Measurements from ENCODE around the gene DAPL1. TPM values are rescaled to one million over a fixed set of nuclear protein-coding genes. Genes with fewer than 3 reads are reported as not detected.

The DAPL1 gene
- total RNA-seq, 1 donor from 2014 or later = 101 TPM

DNA sequence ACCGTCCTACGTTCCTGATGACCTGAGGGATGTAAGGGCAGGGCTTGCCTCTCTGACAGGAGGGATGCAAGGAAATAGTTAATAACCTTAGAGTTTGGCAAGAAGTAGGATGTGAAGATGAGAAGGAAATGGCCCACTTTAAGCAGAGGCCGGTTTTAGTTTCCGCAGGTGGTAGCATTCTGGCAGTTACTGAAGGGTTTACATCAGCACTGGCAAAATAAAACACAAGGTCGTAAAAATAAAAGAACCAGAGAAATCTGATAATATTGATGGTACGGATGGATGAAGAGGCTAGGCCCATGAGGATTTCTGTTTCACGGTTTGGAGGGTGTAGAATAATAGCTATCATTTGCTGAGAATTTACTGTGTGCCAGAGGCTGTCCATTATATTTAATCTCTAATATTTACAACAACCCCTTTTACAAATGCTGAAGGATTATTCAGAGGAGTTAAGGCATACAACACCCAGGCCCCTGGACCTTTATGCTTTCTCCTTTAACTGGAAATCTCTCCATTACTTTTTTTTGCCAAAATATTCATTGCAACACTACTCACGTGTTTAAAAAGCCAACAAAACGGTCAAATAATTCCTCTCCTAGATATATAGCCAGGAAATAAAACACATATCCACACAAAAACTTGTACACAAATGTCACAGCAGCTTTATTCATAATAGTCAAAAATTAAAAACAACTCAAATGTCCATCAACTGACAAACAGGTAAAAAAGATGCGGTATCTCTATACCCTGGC, 28.5 kb downstream of the DAPL1 start:
- TF ChIP-seq, protein P1, sequence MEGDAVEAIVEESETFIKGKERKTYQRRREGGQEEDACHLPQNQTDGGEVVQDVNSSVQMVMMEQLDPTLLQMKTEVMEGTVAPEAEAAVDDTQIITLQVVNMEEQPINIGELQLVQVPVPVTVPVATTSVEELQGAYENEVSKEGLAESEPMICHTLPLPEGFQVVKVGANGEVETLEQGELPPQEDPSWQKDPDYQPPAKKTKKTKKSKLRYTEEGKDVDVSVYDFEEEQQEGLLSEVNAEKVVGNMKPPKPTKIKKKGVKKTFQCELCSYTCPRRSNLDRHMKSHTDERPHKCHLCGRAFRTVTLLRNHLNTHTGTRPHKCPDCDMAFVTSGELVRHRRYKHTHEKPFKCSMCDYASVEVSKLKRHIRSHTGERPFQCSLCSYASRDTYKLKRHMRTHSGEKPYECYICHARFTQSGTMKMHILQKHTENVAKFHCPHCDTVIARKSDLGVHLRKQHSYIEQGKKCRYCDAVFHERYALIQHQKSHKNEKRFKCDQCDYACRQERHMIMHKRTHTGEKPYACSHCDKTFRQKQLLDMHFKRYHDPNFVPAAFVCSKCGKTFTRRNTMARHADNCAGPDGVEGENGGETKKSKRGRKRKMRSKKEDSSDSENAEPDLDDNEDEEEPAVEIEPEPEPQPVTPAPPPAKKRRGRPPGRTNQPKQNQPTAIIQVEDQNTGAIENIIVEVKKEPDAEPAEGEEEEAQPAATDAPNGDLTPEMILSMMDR (IDR thresholded peaks at IDR 0.05) = no peak
- no peak for TF ChIP-seq POLR2AphosphoS5 (IDR thresholded peaks at IDR 0.05; ENCODE audit: insufficient read depth in 1 of 2, low read depth in 1 of 2)
- TF ChIP-seq POLR2A (IDR thresholded peaks at IDR 0.05) = no peak
- Histone ChIP-seq H3K27ac (no peak overlapping the region), H3K36me3 (no peaks in the 10 kb centered on the region), H3K4me1 (no peaks in the 10 kb centered on the region), H3K4me3 (no peak overlapping the region), H3K9me3 (no peaks in the 10 kb centered on the region), H3K27me3 (no peaks in the 10 kb centered on the region)
- intact Hi-C loops (cut with DNase I) = no loop called here
- DNase-seq (ENCODE audit: extremely low spot score in 2 of 2) = no peak

DNA sequence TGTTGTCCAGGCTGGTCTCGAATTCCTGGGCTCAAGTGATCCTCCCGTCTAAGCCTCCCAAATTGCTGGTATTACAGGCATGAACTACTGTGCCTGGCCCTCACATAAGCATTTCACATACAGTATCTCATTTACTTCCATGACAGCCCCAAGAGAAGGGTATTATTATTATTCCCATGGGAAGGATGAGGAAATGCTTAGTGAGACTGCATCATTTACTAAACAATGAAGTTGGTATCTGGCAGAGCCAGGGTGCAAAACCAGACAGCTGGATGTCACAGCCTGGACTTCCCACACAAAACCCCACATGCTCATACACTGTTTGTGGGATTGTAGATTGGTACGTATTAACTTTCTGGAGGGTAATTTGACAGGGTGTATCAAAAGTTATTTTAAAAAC, 29.9 kb downstream of the DAPL1 start:
- TF ChIP-seq POLR2A (IDR thresholded peaks at IDR 0.05) (no peak), POLR2AphosphoS5 (IDR thresholded peaks at IDR 0.05; ENCODE audit: insufficient read depth in 1 of 2, low read depth in 1 of 2) (no peak)
- TF ChIP-seq, protein P1 (IDR thresholded peaks at IDR 0.05) = no peak
- Histone ChIP-seq H3K36me3 (no peaks in the 10 kb centered on the region), H3K27ac (no peak overlapping the region), H3K9me3 (no peaks in the 10 kb centered on the region), H3K4me3 (no peak overlapping the region), H3K27me3 (no peaks in the 10 kb centered on the region), H3K4me1 (no peaks in the 10 kb centered on the region)
- no peak for DNase-seq (ENCODE audit: extremely low spot score in 2 of 2)
- intact Hi-C loops (cut with DNase I) = no loop called here

DNA sequence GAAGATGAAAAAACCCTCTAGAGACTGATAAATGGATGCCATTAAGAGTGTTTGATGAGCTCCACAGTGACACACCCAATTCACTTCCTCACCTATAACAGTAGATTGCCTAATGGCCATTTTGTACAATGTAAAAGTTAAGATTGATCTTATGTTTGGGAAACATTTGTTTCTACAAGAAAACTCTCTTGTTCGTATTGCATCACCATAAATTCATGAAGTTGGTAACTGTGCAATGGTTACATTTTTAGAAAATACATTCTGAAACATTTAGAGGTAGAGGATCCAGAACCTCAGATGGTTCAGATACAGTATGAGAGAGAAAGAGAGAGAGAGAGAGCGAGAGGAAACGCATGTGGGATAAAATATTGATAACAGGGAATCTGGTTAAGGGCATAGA, 31.8 kb downstream of the DAPL1 start:
- intact Hi-C loops (cut with DNase I) = no loop called here
- no peaks in the 10 kb centered on the region for H3K4me1 ChIP-seq
- H3K36me3 ChIP-seq = no peaks in the 10 kb centered on the region
- no peak overlapping the region for H3K4me3 ChIP-seq
- H3K9me3 ChIP-seq = no peaks in the 10 kb centered on the region
- no peaks in the 10 kb centered on the region for H3K27me3 ChIP-seq
- H3K27ac ChIP-seq = no peak overlapping the region
- no peak for DNase-seq (ENCODE audit: extremely low spot score in 2 of 2)
- TF ChIP-seq POLR2AphosphoS5 (IDR thresholded peaks at IDR 0.05; ENCODE audit: insufficient read depth in 1 of 2, low read depth in 1 of 2) (no peak), POLR2A (IDR thresholded peaks at IDR 0.05) (no peak)
- TF ChIP-seq, protein P1 (IDR thresholded peaks at IDR 0.05) = no peak

DNA sequence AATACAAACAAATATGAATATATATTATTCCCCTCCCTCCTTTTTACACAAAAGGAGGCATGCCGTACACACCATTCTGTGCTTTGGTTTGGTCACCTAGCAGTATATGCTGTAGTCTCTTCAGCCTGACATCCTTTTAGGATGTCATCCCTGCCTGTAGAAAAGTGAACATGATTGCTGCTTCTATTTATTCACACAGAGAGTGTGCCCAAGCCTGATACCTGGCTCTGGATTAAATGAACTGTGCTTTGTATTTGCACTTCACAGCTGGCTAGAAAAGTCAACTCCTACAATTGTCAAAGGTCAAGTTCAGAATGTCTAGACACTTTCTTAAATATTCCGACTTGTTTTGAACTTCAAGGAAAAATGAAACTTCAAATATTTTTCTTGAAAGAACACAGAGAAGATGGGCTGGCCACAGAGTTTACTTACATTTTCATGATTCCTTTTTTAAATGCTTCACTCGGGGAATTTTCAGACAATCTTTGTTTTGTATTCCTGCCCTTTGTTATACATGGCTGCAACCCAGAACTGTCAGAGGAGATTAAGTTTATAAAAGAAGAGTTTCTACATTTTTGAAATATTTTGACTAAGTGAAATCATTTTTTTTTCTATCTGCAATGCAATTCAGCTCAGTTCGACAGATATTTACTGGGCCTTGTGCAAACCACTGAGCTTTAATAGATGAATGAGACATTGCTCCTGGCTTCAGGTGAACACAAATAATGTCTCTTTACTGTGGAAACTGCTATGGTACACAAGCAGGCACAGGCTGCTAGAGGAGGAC, 33.5 kb downstream of the DAPL1 start:
- no peak overlapping the region for H3K27ac ChIP-seq
- no peak overlapping the region for H3K4me3 ChIP-seq
- TF ChIP-seq POLR2A (IDR thresholded peaks at IDR 0.05) = no peak
- no peak for TF ChIP-seq POLR2AphosphoS5 (IDR thresholded peaks at IDR 0.05; ENCODE audit: insufficient read depth in 1 of 2, low read depth in 1 of 2)
- TF ChIP-seq, protein P1 (IDR thresholded peaks at IDR 0.05) = no peak
- H3K36me3 ChIP-seq = no peaks in the 10 kb centered on the region
- no peaks in the 10 kb centered on the region for H3K27me3 ChIP-seq
- H3K9me3 ChIP-seq = no peaks in the 10 kb centered on the region
- H3K4me1 ChIP-seq = no peaks in the 10 kb centered on the region
- no peak for DNase-seq (ENCODE audit: extremely low spot score in 2 of 2)
- intact Hi-C loops (cut with DNase I) = no loop called here

DNA sequence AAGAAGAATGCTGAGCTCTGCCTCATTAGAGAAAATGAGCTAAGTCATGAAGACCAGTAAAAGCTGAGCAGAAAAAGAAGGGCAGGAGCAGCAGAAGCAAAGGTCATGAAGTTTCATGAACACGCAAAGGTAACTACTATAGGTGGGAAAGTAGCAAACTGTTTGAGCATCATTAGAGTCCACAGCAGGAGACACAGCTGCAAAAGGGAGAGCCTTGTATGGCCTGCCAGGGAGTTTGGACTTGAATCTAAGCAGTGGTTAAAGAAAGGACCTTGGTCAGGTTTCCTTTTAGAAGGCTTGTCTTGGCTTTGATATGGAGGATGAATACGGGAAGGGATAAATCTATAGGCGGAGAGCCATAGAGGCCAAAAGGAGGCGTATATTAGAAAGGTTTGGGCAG, 34.0 kb downstream of the DAPL1 start:
- no peaks in the 10 kb centered on the region for H3K36me3 ChIP-seq
- H3K9me3 ChIP-seq = no peaks in the 10 kb centered on the region
- intact Hi-C loops (cut with DNase I) = no loop called here
- no peak for DNase-seq (ENCODE audit: extremely low spot score in 2 of 2)
- H3K27ac ChIP-seq = no peak overlapping the region
- no peaks in the 10 kb centered on the region for H3K27me3 ChIP-seq
- no peaks in the 10 kb centered on the region for H3K4me1 ChIP-seq
- H3K4me3 ChIP-seq = no peak overlapping the region
- TF ChIP-seq POLR2A (IDR thresholded peaks at IDR 0.05) (no peak), POLR2AphosphoS5 (IDR thresholded peaks at IDR 0.05; ENCODE audit: insufficient read depth in 1 of 2, low read depth in 1 of 2) (no peak)
- TF ChIP-seq, protein P1 (IDR thresholded peaks at IDR 0.05) = no peak
